OCI-LY1 (cell line): Measurements from ENCODE around the gene ZNF777.
"Not testable (repeated sequence)": the region's sequence is repeated elsewhere in the genome, so short reads cannot be mapped to it uniquely, and the experiment has no call there.

Source experiments
- H2AFZ ChIP-seq: fragments of 200-600 bp; sonication (generic), shearing (Covaris generic); 2 replicates; pipeline ENCODE4 v1.6.0; 2014; ENCODE audit warnings: antibody characterized with exemption, mild to moderate bottlenecking, low read length
- H3F3A ChIP-seq: fragments of 200-600 bp; sonication (generic), shearing (Covaris generic); 2 replicates; pipeline ENCODE4 v1.6.0; 2014; ENCODE audit warnings: mild to moderate bottlenecking, antibody characterized with exemption, low read length, moderate library complexity; ENCODE audit not compliant: insufficient read depth
- H3K27ac ChIP-seq: fragments of 200-600 bp; sonication (generic); 2 replicates; pipeline ENCODE4 v1.5.1; 2014; ENCODE audit warnings: low read length, mixed run types, mild to moderate bottlenecking, low read depth; ENCODE audit not compliant: poor library complexity, severe bottlenecking
- H3K27me3 ChIP-seq: fragments of 200-600 bp; sonication (generic); 2 replicates; pipeline ENCODE4 v1.6.0; 2014; ENCODE audit warnings: antibody characterized with exemption, mild to moderate bottlenecking, low read length, moderate library complexity; ENCODE audit not compliant: insufficient read depth
- H3K36me3 ChIP-seq: fragments of 200-600 bp; sonication (generic); 2 replicates; pipeline ENCODE4 v1.6.1; 2014; ENCODE audit warnings: mild to moderate bottlenecking, antibody characterized with exemption, low read length, moderate library complexity, mixed read lengths; ENCODE audit not compliant: insufficient read depth
- H3K4me1 ChIP-seq: fragments of 200-600 bp; sonication (generic); 2 replicates; pipeline ENCODE4 v1.5.1; 2014; ENCODE audit warnings: mild to moderate bottlenecking, low read length, moderate library complexity; ENCODE audit not compliant: insufficient read depth, severe bottlenecking
- H3K4me2 ChIP-seq: fragments of 200-600 bp; sonication (generic), shearing (Covaris generic); 2 replicates; pipeline ENCODE4 v1.6.1; 2014; ENCODE audit warnings: low read length
- H3K4me3 ChIP-seq: fragments of 200-600 bp; sonication (generic); 2 replicates; pipeline ENCODE4 v1.5.1; 2014; ENCODE audit warnings: low read length, low read depth, mild to moderate bottlenecking, mixed read lengths; ENCODE audit not compliant: poor library complexity, severe bottlenecking
- H3K79me2 ChIP-seq: fragments of 200-600 bp; shearing (Covaris generic); 2 replicates; pipeline ENCODE4 v1.6.1; 2016; ENCODE audit warnings: mixed run types, low read length, mixed read lengths; ENCODE audit not compliant: insufficient read depth
- H3K9ac ChIP-seq: fragments of 200-600 bp; sonication (generic), shearing (Covaris generic); 2 replicates; pipeline ENCODE4 v1.6.1; 2014; ENCODE audit warnings: mild to moderate bottlenecking, low read length, mixed read lengths
- H3K9me2 ChIP-seq: fragments of 200-600 bp; sonication (generic), shearing (Covaris generic); 2 replicates; pipeline ENCODE4 v1.6.1; 2014; ENCODE audit warnings: low read depth, mild to moderate bottlenecking, low read length, mixed read lengths
- H3K9me3 ChIP-seq: fragments of 200-600 bp; shearing (Covaris generic); 2 replicates; pipeline ENCODE4 v1.6.1; 2014; ENCODE audit warnings: low read length, mixed read lengths
- H4K20me1 ChIP-seq: fragments of 200-600 bp; sonication (generic), shearing (Covaris generic); 2 replicates; pipeline ENCODE4 v1.6.0; 2016; ENCODE audit warnings: mild to moderate bottlenecking, low read length; ENCODE audit not compliant: insufficient read depth
- EZH2 ChIP-seq: fragments of 200-600 bp; sonication (generic), shearing (Covaris generic); IDR thresholded peaks from 2 replicates; pipeline ENCODE4 v1.8.0; 2017; ENCODE audit warnings: borderline replicate concordance, mixed run types, mild to moderate bottlenecking, antibody characterized with exemption, low read length, moderate library complexity, mixed read lengths
- TF ChIP-seq, protein P1 (sequence below): fragments of 200-600 bp; sonication (generic), shearing (Covaris generic); IDR thresholded peaks from 2 replicates; pipeline ENCODE4 v1.5.1; 2017; ENCODE audit warnings: mild to moderate bottlenecking, antibody characterized with exemption, low read length, moderate library complexity, mixed read lengths

Gene ZNF777

DNA sequence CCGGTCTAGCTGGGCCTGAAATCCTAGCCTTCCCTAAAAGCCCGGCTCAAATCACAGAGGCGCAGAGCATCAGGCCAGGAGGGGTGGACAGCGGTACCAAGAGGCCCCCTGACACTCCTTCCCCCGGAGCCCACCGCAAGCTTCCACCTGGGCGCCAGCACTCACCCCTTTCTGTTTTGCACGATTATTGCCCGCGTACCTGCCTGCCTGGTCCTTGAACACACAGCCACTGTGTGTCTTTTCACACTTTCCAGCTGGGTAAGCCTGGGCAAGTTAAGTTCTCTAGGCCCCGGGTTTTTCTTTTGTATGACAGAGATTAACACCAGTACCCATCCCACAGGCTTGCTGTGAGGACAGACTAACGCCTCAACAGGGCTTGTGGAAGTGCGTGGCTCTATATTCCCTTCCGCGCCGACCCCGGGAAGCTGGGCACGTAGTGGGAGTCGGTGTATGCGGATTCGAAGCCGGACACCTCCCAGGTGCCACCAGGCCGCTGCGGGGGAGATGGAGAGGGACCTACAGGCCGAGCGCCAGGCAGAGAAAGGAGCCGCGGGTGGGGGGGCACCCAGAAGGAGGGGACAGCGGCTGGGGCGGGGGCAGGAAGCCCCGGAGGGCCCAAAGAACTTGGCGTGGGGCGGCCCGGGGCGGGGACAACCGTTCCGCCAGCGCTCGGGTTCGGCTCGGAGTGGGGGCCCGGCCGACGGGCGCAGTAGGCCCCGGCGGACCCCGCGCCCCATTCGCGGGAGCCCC lies 36.0 kb upstream of the ZNF777 start:
- Histone ChIP-seq H3K79me2 (no peaks in the 10 kb centered on the region), H2AFZ (no peak overlapping the region), H3K27ac (no peak overlapping the region), H3F3A (no peaks in the 10 kb centered on the region), H3K9me2 (no peaks in the 10 kb centered on the region), H3K27me3 (0 out of 2 replicates have a peak, but pooled peaks cover 13% of the 10 kb centered on the region), H3K9ac (peak overlapping the region; percentile 79), H3K4me2 (peak overlapping the region; percentile 96), H3K4me1 (peaks cover 29% of the 10 kb centered on the region), H3K4me3 (peak overlapping the region; percentile 80), H3K36me3 (peaks cover 21% of the 10 kb centered on the region; the same call in 1 of the 2 replicates), H4K20me1 (no peaks in the 10 kb centered on the region), H3K9me3 (no peaks in the 10 kb centered on the region)
- TF ChIP-seq, protein P1, sequence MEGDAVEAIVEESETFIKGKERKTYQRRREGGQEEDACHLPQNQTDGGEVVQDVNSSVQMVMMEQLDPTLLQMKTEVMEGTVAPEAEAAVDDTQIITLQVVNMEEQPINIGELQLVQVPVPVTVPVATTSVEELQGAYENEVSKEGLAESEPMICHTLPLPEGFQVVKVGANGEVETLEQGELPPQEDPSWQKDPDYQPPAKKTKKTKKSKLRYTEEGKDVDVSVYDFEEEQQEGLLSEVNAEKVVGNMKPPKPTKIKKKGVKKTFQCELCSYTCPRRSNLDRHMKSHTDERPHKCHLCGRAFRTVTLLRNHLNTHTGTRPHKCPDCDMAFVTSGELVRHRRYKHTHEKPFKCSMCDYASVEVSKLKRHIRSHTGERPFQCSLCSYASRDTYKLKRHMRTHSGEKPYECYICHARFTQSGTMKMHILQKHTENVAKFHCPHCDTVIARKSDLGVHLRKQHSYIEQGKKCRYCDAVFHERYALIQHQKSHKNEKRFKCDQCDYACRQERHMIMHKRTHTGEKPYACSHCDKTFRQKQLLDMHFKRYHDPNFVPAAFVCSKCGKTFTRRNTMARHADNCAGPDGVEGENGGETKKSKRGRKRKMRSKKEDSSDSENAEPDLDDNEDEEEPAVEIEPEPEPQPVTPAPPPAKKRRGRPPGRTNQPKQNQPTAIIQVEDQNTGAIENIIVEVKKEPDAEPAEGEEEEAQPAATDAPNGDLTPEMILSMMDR = no peak
- TF ChIP-seq EZH2 = no peak

DNA sequence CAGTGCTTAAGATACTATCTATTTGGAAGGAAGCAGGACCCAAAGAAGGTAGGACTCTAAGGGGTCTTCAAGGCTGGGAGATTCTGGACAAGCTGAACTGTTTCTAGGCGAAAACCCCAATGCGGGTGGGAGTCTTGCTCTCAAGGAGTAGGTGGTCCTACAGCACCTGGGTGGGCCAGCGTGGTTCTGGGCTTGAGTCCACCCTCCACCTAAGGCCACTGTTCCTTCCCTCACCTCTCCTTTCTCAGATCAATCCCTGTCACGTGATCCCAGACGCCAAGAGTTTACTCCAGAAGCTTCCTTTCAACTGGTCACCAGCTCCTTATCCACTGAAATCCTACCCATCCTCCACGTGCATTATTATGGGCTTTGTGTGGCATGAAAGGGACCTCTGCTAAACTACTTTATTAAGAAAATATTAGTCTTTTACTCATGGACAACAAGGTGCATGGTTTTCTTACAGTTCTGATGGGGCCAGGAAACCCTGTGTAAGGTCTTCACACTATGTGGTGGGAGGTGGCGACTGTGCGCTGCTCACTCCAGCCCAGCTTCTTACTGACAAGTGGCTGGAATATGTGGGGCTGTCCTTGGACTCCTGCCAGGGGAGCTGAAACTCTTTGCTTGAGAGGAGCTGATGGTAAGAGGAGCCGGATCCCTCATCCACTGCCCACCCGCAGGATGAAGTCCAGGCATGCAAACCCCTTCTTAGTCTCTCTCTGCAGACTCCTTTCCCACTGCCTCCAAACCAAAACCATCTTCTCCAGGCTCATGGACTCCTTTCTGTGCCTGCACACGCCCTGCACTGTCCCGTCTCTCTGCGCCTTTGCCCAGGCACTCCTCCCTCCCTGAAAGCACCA lies 35.2 kb upstream of the ZNF777 start:
- Histone ChIP-seq H3K4me3 (peak overlapping the region; percentile 80), H3K9ac (peak overlapping the region; percentile 79; the same call in 1 of the 2 replicates), H3F3A (no peaks in the 10 kb centered on the region), H3K36me3 (peaks cover 29% of the 10 kb centered on the region), H2AFZ (no peak overlapping the region), H3K4me2 (peak overlapping the region; percentile 96), H3K4me1 (peaks cover 29% of the 10 kb centered on the region), H3K9me2 (no peaks in the 10 kb centered on the region), H3K9me3 (no peaks in the 10 kb centered on the region), H3K27me3 (0 out of 2 replicates have a peak, but pooled peaks cover 13% of the 10 kb centered on the region), H3K27ac (no peak overlapping the region), H4K20me1 (no peaks in the 10 kb centered on the region), H3K79me2 (no peaks in the 10 kb centered on the region)
- no peak for TF ChIP-seq EZH2
- TF ChIP-seq, protein P1 = no peak

DNA sequence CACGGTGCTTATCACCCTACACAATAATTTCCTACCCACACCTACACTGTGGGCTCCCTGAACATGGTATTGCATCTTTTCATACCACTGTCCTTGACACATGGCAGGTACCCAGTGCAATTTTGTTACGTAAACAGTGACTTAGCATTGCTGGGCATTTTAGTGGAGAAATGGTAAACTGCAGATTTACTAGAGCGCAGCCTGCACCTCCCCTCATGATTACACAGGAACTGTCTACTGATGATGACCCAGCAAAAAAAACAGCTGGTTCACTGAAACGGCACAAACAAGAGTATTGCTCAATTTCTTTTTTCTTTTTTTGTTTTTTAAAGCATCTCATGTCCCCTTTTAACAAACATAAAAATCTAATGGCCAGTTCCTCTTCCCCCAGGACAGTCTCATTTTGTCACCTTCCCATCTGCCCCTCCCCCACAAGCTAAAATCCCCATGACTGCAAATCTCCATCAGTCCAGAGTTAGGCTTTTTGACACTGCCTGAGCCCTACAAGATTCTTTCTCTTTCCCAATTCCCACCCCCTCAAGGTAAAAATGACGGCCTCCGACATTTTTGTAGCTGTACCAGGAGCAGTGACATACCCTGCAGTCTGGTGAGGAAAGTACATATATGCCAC lies 34.0 kb upstream of the ZNF777 start:
- Histone ChIP-seq H3K9ac (no peak overlapping the region), H3K36me3 (peaks cover 39% of the 10 kb centered on the region), H3K4me2 (peak overlapping the region; percentile 9; the same call in 1 of the 2 replicates), H3K27me3 (0 out of 2 replicates have a peak, but pooled peaks cover 2% of the 10 kb centered on the region), H3K27ac (no peak overlapping the region), H2AFZ (no peak overlapping the region), H4K20me1 (no peaks in the 10 kb centered on the region), H3K9me3 (no peaks in the 10 kb centered on the region), H3K9me2 (no peaks in the 10 kb centered on the region), H3K4me3 (no peak overlapping the region), H3K79me2 (no peaks in the 10 kb centered on the region), H3F3A (no peaks in the 10 kb centered on the region), H3K4me1 (peaks cover 29% of the 10 kb centered on the region)
- TF ChIP-seq, protein P1 = no peak
- no peak for TF ChIP-seq EZH2

DNA sequence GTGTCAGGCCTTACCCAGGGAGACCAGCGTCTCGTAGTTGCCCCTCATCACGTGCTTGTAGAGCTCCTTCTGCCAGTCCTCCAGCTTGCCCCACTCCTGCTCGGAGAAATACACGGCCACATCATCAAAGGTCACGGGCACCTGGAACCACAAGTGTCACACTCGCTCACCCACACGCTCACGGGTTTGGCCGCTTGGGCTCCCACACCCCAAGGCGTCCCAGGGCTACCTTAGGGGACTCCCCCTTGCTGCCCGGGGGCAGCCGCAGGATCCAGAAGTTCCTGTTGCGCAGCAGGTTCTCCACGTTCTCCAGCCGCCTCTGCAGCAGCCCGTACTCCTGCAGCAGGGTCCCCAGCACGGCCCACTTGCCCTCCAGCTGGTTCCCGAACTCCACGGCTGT lies 33.1 kb upstream of the ZNF777 start:
- Histone ChIP-seq H3K36me3 (peaks cover 46% of the 10 kb centered on the region), H3K4me1 (peaks cover 29% of the 10 kb centered on the region)
- not testable (repeated sequence) for H3K79me2 ChIP-seq, H4K20me1 ChIP-seq, H3K9me2 ChIP-seq, H2AFZ ChIP-seq, H3K27ac ChIP-seq, H3K9me3 ChIP-seq, H3K4me2 ChIP-seq, H3K27me3 ChIP-seq, H3K9ac ChIP-seq, H3K4me3 ChIP-seq, H3F3A ChIP-seq
